ENCODE measurements around the gene ELP6. TPM values are rescaled to one million over a fixed set of nuclear protein-coding genes. Genes with fewer than 3 reads are reported as not detected.

Gene ELP6
- total RNA-seq, 1 experiment from 2014 or later = 46.2 TPM

GRCh38 chr3:47503033-47503432 is 10.5 kb downstream of the ELP6 start:
- peaks cover 28% of the 10 kb centered on the region for H3K36me3 ChIP-seq (ENCODE audit: insufficient read depth, low read length, poor library complexity, severe bottlenecking)
- no peaks in the 10 kb centered on the region for H3K4me1 ChIP-seq (ENCODE audit: insufficient read depth, low read length, poor library complexity, severe bottlenecking)
- ChIA-PET CTCF (no interaction called here), POLR2A (ENCODE audit: low non-redundant PET) (no interaction called here)
- no peak overlapping the region for H3K4me3 ChIP-seq (ENCODE audit: low read depth, low read length, poor library complexity, severe bottlenecking)
- TF ChIP-seq EZH2 (IDR thresholded peaks at IDR 0.05; ENCODE audit: borderline replicate concordance, low read depth, low read length, poor library complexity, severe bottlenecking) (no peak), CTCF (conservative IDR thresholded peaks at IDR 0.05; ENCODE audit: low read depth, low read length) (no peak)
- H3K27me3 ChIP-seq (replicated peaks; ENCODE audit: insufficient read depth, low read depth, low read length, poor library complexity) = no peaks in the 10 kb centered on the region
- intact Hi-C loops (cut with micrococcal nuclease; ENCODE audit: unreplicated experiment) = no loop called here
- DNase-seq (ENCODE audit: low spot score) = no peak
- no peak overlapping the region for H3K27ac ChIP-seq (ENCODE audit: low read depth, low read length, poor library complexity, severe bottlenecking)
- BruUV-seq (replicated peaks) = no TSS peak
- no peaks in the 10 kb centered on the region for H3K9me3 ChIP-seq (ENCODE audit: low read depth, low read length, poor library complexity, severe bottlenecking)

- intact Hi-C loops (cut with micrococcal nuclease; ENCODE audit: unreplicated experiment) = no loop called here
- CTCF ChIA-PET = no interaction called here
- TF ChIP-seq EZH2 (IDR thresholded peaks at IDR 0.05; ENCODE audit: borderline replicate concordance, low read depth, low read length, poor library complexity, severe bottlenecking) (no peak), CTCF (conservative IDR thresholded peaks at IDR 0.05; ENCODE audit: low read depth, low read length) (no peak)
- Histone ChIP-seq H3K36me3 (ENCODE audit: insufficient read depth, low read length, poor library complexity, severe bottlenecking) (peaks cover 10% of the 10 kb centered on the region), H3K9me3 (ENCODE audit: low read depth, low read length, poor library complexity, severe bottlenecking) (no peaks in the 10 kb centered on the region), H3K27me3 (replicated peaks; ENCODE audit: insufficient read depth, low read depth, low read length, poor library complexity) (no peaks in the 10 kb centered on the region), H3K4me1 (ENCODE audit: insufficient read depth, low read length, poor library complexity, severe bottlenecking) (no peaks in the 10 kb centered on the region), H3K27ac (ENCODE audit: low read depth, low read length, poor library complexity, severe bottlenecking) (no peak overlapping the region), H3K4me3 (ENCODE audit: low read depth, low read length, poor library complexity, severe bottlenecking) (no peak overlapping the region)
- no TSS peak for BruUV-seq (replicated peaks)
- no peak for DNase-seq (ENCODE audit: low spot score)
- POLR2A ChIA-PET (ENCODE audit: low non-redundant PET) = no interaction called here
These were observed 16.6 kb downstream of the ELP6 start for GRCh38 chr3:47496892-47497291.

- H3K27ac ChIP-seq (ENCODE audit: low read depth, low read length, poor library complexity, severe bottlenecking) = no peak overlapping the region
- no peak overlapping the region for H3K4me3 ChIP-seq (ENCODE audit: low read depth, low read length, poor library complexity, severe bottlenecking)
- H3K27me3 ChIP-seq (replicated peaks; ENCODE audit: insufficient read depth, low read depth, low read length, poor library complexity) = no peaks in the 10 kb centered on the region
- POLR2A ChIA-PET (ENCODE audit: low non-redundant PET) = no interaction called here
- H3K9me3 ChIP-seq (ENCODE audit: low read depth, low read length, poor library complexity, severe bottlenecking) = no peaks in the 10 kb centered on the region
- intact Hi-C loops (cut with micrococcal nuclease; ENCODE audit: unreplicated experiment) = no loop called here
- CTCF ChIA-PET = no interaction called here
- DNase-seq (ENCODE audit: low spot score) = no peak
- peaks cover 8% of the 10 kb centered on the region for H3K36me3 ChIP-seq (ENCODE audit: insufficient read depth, low read length, poor library complexity, severe bottlenecking)
- BruUV-seq (replicated peaks) = no TSS peak
- TF ChIP-seq EZH2 (IDR thresholded peaks at IDR 0.05; ENCODE audit: borderline replicate concordance, low read depth, low read length, poor library complexity, severe bottlenecking) = no peak
- TF ChIP-seq CTCF (conservative IDR thresholded peaks at IDR 0.05; ENCODE audit: low read depth, low read length) = no peak
- no peaks in the 10 kb centered on the region for H3K4me1 ChIP-seq (ENCODE audit: insufficient read depth, low read length, poor library complexity, severe bottlenecking)
These were observed 17.6 kb downstream of the ELP6 start for GRCh38 chr3:47495886-47496285.

Data from A673 (cell line).